Dedifferentiated amniotic fluid mesenchymal stem cell (primary cell): Measurements from ENCODE around the gene ALAS1.

ENCODE experiments used
- DNase-seq: peaks from one replicate; pipeline ENCODE4 v3.0.0-alpha.2; 2016; ENCODE audit errors: extremely low spot score

The ALAS1 gene

GRCh38 chr3:52198643-52199608, 966 bp downstream of the ALAS1 start:
- DNase-seq = no peak

- DNase-seq = no peak
Observed at GRCh38 chr3:52200981-52201679, 3.2 kb downstream of the ALAS1 start.

GRCh38 chr3:52202384-52203077, 4.6 kb downstream of the ALAS1 start:
- DNase-seq = no peak

GRCh38 chr3:52203701-52204100, 5.7 kb downstream of the ALAS1 start:
- DNase-seq = no peak

- no peak for DNase-seq
Observed at GRCh38 chr3:52204337-52205073, 6.5 kb downstream of the ALAS1 start.

GRCh38 chr3:52205727-52206372, 7.9 kb downstream of the ALAS1 start:
- DNase-seq = no peak

- DNase-seq = no peak
Observed at GRCh38 chr3:52208556-52208955, 10.6 kb downstream of the ALAS1 start.

- no peak for DNase-seq
Observed at GRCh38 chr3:52210037-52210436, 12.1 kb downstream of the ALAS1 start.

- DNase-seq = no peak
Observed at GRCh38 chr3:52210550-52211046, 12.6 kb downstream of the ALAS1 start.

GRCh38 chr3:52211268-52211891, 13.4 kb downstream of the ALAS1 start:
- DNase-seq = no peak

GRCh38 chr3:52213005-52213404, 15.0 kb downstream of the ALAS1 start:
- no peak for DNase-seq

- no peak for DNase-seq
Observed at GRCh38 chr3:52213901-52214300, 15.9 kb downstream of the ALAS1 start.

GRCh38 chr3:52215351-52215750, 17.4 kb downstream of the ALAS1 start:
- no peak for DNase-seq

GRCh38 chr3:52216585-52217408, 18.8 kb downstream of the ALAS1 start:
- DNase-seq = peak; percentile 43

- DNase-seq = no peak
Observed at GRCh38 chr3:52217409-52217805, 19.4 kb downstream of the ALAS1 start.

- no peak for DNase-seq
Observed at GRCh38 chr3:52218026-52218425, 20.1 kb downstream of the ALAS1 start.

GRCh38 chr3:52218454-52218853, 20.5 kb downstream of the ALAS1 start:
- DNase-seq = no peak

GRCh38 chr3:52218937-52219650, 21.1 kb downstream of the ALAS1 start:
- no peak for DNase-seq
